Gastroesophageal sphincter (tissue), 4 donors: Measurements from ENCODE around the gene NSMCE1. TPM values are rescaled to one million over a fixed set of nuclear protein-coding genes. Genes with fewer than 3 reads are reported as not detected.

Source experiments
- ATAC-seq: fragments of 150-250 bp; one replicate; pipeline ENCODE4 v1.9.1; 2016; ENCODE audit warnings: mild to moderate bottlenecking, moderate library complexity
- H3K27ac ChIP-seq, 4 donors: fragments of 200-600 bp; sonication (generic) in 3 of 4; 1 replicate in 3 of 4; 2 replicates in 1 of 4; pipeline ENCODE4 v1.5.1; 2016 to 2019
- H3K27me3 ChIP-seq: fragments of 200-600 bp; sonication (generic); one replicate; pipeline ENCODE4 v1.5.1; 2019
- H3K36me3 ChIP-seq, 2 donors: fragments of 200-600 bp; sonication (generic); one replicate each; pipeline ENCODE4 v1.5.1; 2019; ENCODE audit warnings: control low read depth in 1 of 2
- H3K4me1 ChIP-seq, 3 donors: fragments of 200-600 bp; sonication (generic); 1 replicate in 2 of 3; 2 replicates in 1 of 3; pipeline ENCODE4 v1.5.1; 2016 to 2019; ENCODE audit warnings: control low read depth in 2 of 3
- H3K4me3 ChIP-seq, 2 donors: fragments of 200-600 bp; sonication (generic); one replicate each; pipeline ENCODE4 v1.5.1; 2019; ENCODE audit warnings: mild to moderate bottlenecking in 1 of 2, moderate library complexity in 1 of 2
- H3K9me3 ChIP-seq, 3 donors: fragments of 200-600 bp; sonication (generic); one replicate each; pipeline ENCODE4 v1.5.1; 2017 to 2019; ENCODE audit warnings: control low read depth in 2 of 3
- CTCF ChIP-seq, 4 experiments: fragments of 200-600 bp in 2 of 4; fragments of 450-650 bp in 2 of 4; sonication (generic) in 1 of 4; IDR thresholded peaks; one replicate each; pipeline ENCODE4 v1.5.1; 2017 to 2019; ENCODE audit warnings: antibody characterized with exemption in 4 of 4, mild to moderate bottlenecking in 2 of 4, moderate library complexity in 2 of 4
- EP300 ChIP-seq: sonication (generic); formaldehyde crosslinking; IDR thresholded peaks from one replicate; pipeline ENCODE4 v1.6.1; 2017; ENCODE audit warnings: antibody characterized with exemption, mild to moderate bottlenecking
- POLR2A ChIP-seq, 2 donors: fragments of 450-650 bp; IDR thresholded peaks; one replicate each; pipeline ENCODE4 v1.6.1; 2017; ENCODE audit warnings: antibody characterized with exemption in 2 of 2, mild to moderate bottlenecking in 2 of 2, moderate library complexity in 1 of 2
- POLR2AphosphoS5 ChIP-seq: sonication (generic); formaldehyde crosslinking; IDR thresholded peaks from one replicate; pipeline ENCODE4 v1.6.1; 2017; ENCODE audit warnings: antibody characterized with exemption
- WGBS, 2 donors: methylation state at CpG; one replicate each; pipeline ENCODE4 v1.1.5; 2018; ENCODE audit warnings: low coverage in 1 of 2; 5-methylcytosine and 5-hydroxymethylcytosine counted together
- total RNA-seq, 4 donors: library from RNA; depleted of rRNA; stranded (reverse); fragments of >200 nt; gene quantifications; one replicate each; pipeline ENCODE4 v1.1.0, GENCODE V29; 2016

Gene NSMCE1
- total RNA-seq, 4 donors from 2014 or later, result 48.4 to 66.0 (median 63.3) TPM

- Histone ChIP-seq H3K4me1 (peaks cover 0 to 8% (median 0%) of the 10 kb centered on the region in 3 donors), H3K36me3 (no peaks in the 10 kb centered on the region), H3K27me3 (no peaks in the 10 kb centered on the region), H3K4me3 (no peak overlapping the region), H3K9me3 (no peaks in the 10 kb centered on the region), H3K27ac (no peak overlapping the region)
- no peak for TF ChIP-seq EP300
- TF ChIP-seq POLR2A (IDR thresholded peaks at IDR 0.05), result no peak
- TF ChIP-seq POLR2AphosphoS5, result no peak
- no peak for TF ChIP-seq CTCF (IDR thresholded peaks at IDR 0.05)
- ATAC-seq, result no peak
- WGBS, 2 donors, result 73 to 80% methylated on average over 2 to 8 of the region's 8 CpGs
Observed at GRCh38 chr16:27181019-27181790, 87.4 kb downstream of the NSMCE1 start.

GRCh38 chr16:27179500-27180072 lies 89.0 kb downstream of the NSMCE1 start:
- Histone ChIP-seq H3K27me3 (no peaks in the 10 kb centered on the region), H3K36me3 (no peaks in the 10 kb centered on the region), H3K9me3 (no peaks in the 10 kb centered on the region), H3K4me1 (peaks cover 0 to 8% (median 0%) of the 10 kb centered on the region in 3 donors), H3K4me3 (no peak overlapping the region), H3K27ac (no peak overlapping the region)
- peak; percentile 95 for ATAC-seq
- whole genome bisulfite sequencing, 2 donors, result 2 to 15% methylated on average over 12 to 13 of the region's 13 CpGs
- TF ChIP-seq POLR2A (IDR thresholded peaks at IDR 0.05) (no peak), CTCF (IDR thresholded peaks at IDR 0.05) (peak; percentile 85 to 96 (median 95)), POLR2AphosphoS5 (peak; percentile 37), EP300 (no peak)

- WGBS, 2 donors, result 59 to 71% methylated on average over 5 to 10 of the region's 13 CpGs
- Histone ChIP-seq H3K9me3 (peaks cover 0 to under 1% (median 0%) of the 10 kb centered on the region in 3 donors), H3K4me3 (no peak overlapping the region), H3K27ac (no peak overlapping the region), H3K36me3 (no peaks in the 10 kb centered on the region), H3K27me3 (peaks cover 7% of the 10 kb centered on the region), H3K4me1 (peaks cover 0 to 8% (median 0%) of the 10 kb centered on the region in 3 donors)
- TF ChIP-seq EP300 (no peak), POLR2AphosphoS5 (no peak), CTCF (IDR thresholded peaks at IDR 0.05) (no peak), POLR2A (IDR thresholded peaks at IDR 0.05) (no peak)
- no peak for ATAC-seq
Observed at GRCh38 chr16:27177031-27177774, 91.4 kb downstream of the NSMCE1 start.

- Histone ChIP-seq H3K27ac (no peak overlapping the region), H3K9me3 (peaks cover 0 to 7% (median 0%) of the 10 kb centered on the region in 3 donors), H3K4me1 (peaks cover 0 to 8% (median 0%) of the 10 kb centered on the region in 3 donors), H3K4me3 (no peak overlapping the region), H3K36me3 (no peaks in the 10 kb centered on the region), H3K27me3 (peaks cover 13% of the 10 kb centered on the region)
- no peak for ATAC-seq
- WGBS, 2 donors, result 85% methylated on average over 5 of the region's 8 CpGs; no CpG with 5 or more reads in 1 of the 2 donors
- TF ChIP-seq CTCF (IDR thresholded peaks at IDR 0.05), result no peak
- no peak for TF ChIP-seq POLR2A (IDR thresholded peaks at IDR 0.05)
- TF ChIP-seq EP300, result no peak
- no peak for TF ChIP-seq POLR2AphosphoS5
Observed at GRCh38 chr16:27175888-27176287, 92.7 kb downstream of the NSMCE1 start.

Other genes with a start within 250 kb of the NSMCE1 start
- not detected for gene C16orf82, start 201.8 kb downstream of the NSMCE1 start, total RNA-seq
- 10 to 100 TPM in 1 of 4 donors, 1 to 10 TPM in 3; 1.9 to 12.0 (median 4.0) TPM for gene KDM8, start 65.2 kb downstream of the NSMCE1 start, total RNA-seq
- 100 to 1,000 TPM in 2 of 4 donors, 10 to 100 TPM in 2; 72.3 to 212 (median 110) TPM for gene IL4R, start 45.2 kb upstream of the NSMCE1 start, total RNA-seq
- gene IL21R, start 133.4 kb upstream of the NSMCE1 start, total RNA-seq, result under 1 TPM in 3 of 4 donors, not detected in 1; 0.23 to 0.40 (median 0.25) TPM